T follicular helper cell (primary cell): ENCODE measurements around the gene TNFAIP3.

Source experiments
- DNase-seq: peaks from one replicate; pipeline ENCODE4 v3.0.0-alpha.2; 2020; ENCODE audit warnings: low read depth

Gene TNFAIP3

GRCh38 chr6:137923866-137924653, 57.0 kb downstream of the TNFAIP3 start:
- DNase-seq: no peak

GRCh38 chr6:137925141-137925698, 58.2 kb downstream of the TNFAIP3 start:
- DNase-seq: no peak

- DNase-seq: no peak
Measured at GRCh38 chr6:137926207-137926731, 59.2 kb downstream of the TNFAIP3 start.

- no peak for DNase-seq
Measured at GRCh38 chr6:137926985-137927384, 59.9 kb downstream of the TNFAIP3 start.

DNA sequence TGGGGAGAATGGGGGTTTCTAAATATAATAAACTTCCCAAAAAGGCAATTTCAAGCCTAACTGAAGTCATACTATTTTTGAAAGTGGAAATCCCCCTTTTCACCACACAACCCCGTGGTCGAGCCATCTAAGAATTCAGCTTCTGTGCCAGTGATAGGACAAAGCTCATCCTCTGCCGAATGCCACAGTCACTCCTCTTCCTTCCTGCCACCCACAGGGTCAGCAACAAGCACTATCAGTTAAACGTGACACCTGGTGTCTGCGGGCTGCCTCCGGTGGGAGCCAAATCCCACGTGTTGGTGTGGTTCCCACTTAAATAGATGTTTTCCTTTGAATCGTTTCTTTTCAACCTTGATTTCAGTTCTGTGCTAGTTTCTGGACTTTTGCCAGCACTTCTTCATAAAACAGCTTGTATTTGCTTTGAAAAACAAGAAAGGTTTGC, 60.7 kb downstream of the TNFAIP3 start:
- DNase-seq: peak; percentile 43

DNA sequence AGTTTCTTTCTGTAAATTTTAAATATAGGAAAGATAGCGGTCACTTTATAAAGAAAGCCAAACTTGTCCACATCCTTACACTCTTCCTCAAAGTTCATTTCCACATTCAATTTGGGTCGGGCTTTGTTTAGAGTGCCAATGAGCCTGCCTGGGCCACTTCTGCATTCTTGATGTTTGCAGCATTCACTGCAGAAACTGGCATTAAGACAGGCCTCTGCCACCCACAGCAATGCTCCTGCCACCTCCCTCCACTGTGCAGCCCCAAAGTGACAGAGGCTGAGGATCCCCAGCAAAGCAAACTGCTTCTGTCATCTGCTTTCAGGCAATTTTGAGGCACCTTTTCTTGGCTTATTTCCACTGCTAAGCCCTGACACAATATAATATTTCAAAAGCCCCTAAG, 61.2 kb downstream of the TNFAIP3 start:
- no peak for DNase-seq

GRCh38 chr6:137931849-137932465, 64.9 kb downstream of the TNFAIP3 start:
- no peak for DNase-seq
